Islet precursor cell (in vitro differentiated cells): ENCODE data around the gene ERCC6L.
A peak's percentile ranks its signal among the peaks of the same experiment; 100 is the strongest.

Experiments
- DNase-seq: peaks from one replicate; pipeline ENCODE4 v3.0.0-alpha.2; 2018

The ERCC6L gene, protein sequence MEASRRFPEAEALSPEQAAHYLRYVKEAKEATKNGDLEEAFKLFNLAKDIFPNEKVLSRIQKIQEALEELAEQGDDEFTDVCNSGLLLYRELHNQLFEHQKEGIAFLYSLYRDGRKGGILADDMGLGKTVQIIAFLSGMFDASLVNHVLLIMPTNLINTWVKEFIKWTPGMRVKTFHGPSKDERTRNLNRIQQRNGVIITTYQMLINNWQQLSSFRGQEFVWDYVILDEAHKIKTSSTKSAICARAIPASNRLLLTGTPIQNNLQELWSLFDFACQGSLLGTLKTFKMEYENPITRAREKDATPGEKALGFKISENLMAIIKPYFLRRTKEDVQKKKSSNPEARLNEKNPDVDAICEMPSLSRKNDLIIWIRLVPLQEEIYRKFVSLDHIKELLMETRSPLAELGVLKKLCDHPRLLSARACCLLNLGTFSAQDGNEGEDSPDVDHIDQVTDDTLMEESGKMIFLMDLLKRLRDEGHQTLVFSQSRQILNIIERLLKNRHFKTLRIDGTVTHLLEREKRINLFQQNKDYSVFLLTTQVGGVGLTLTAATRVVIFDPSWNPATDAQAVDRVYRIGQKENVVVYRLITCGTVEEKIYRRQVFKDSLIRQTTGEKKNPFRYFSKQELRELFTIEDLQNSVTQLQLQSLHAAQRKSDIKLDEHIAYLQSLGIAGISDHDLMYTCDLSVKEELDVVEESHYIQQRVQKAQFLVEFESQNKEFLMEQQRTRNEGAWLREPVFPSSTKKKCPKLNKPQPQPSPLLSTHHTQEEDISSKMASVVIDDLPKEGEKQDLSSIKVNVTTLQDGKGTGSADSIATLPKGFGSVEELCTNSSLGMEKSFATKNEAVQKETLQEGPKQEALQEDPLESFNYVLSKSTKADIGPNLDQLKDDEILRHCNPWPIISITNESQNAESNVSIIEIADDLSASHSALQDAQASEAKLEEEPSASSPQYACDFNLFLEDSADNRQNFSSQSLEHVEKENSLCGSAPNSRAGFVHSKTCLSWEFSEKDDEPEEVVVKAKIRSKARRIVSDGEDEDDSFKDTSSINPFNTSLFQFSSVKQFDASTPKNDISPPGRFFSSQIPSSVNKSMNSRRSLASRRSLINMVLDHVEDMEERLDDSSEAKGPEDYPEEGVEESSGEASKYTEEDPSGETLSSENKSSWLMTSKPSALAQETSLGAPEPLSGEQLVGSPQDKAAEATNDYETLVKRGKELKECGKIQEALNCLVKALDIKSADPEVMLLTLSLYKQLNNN

GRCh38 chrX:72238721-72239475 is at the start of gene ERCC6L:
TSS of gene ERCC6L (minus strand) at chrX:72239027. CDS start at chrX:72238911, 116 bp downstream.
- peak; percentile 95 for DNase-seq

GRCh38 chrX:72282302-72282701 is 43.5 kb upstream of the ERCC6L start:
- no peak for DNase-seq

DNA sequence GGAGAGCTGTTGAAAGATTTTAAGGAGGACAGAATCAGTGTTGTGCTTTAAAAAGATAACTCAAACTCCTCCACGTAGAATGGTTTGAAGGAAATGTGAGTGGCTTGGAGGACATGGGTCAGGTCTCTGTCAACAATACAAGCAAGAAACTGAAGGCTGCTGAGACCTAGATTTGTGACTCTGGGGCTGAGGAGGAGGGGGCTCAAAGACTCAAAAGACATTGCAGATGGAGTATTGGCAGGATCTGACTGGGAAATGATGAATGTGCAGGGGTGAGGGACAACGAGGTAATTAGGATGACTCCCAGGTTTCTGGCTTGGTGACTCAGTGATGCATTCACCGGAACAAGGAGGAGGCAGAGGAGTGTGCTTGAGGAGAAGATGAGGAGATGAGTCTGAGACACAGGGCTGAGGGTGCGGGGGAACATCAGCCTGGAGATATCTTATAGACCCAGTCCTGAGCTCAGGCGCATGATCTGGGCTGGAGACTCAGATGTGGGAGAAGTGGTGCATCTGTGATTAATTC is 41.6 kb upstream of the ERCC6L start:
- DNase-seq: peak; percentile 64

GRCh38 chrX:72276478-72276953 is 37.7 kb upstream of the ERCC6L start:
- DNase-seq: no peak

DNA sequence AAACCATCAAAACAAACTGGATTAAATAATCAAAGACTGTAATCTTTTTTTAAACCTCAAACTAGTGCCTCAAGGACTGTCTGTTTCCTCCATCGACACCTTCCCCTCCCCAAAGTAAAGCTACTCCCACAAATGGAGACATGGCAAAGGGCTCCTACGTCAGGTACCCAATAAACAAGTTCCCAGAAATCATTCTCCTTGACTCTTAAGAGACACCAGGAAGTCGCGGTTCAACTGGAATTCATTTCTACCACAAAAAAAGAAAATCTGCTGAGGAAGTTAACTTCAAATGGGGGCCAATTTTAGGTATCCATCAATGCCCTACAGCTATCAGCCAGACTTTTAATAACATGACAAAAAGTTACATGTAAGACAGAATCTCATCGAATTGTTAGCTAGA is 35.7 kb upstream of the ERCC6L start:
- DNase-seq: no peak

DNA sequence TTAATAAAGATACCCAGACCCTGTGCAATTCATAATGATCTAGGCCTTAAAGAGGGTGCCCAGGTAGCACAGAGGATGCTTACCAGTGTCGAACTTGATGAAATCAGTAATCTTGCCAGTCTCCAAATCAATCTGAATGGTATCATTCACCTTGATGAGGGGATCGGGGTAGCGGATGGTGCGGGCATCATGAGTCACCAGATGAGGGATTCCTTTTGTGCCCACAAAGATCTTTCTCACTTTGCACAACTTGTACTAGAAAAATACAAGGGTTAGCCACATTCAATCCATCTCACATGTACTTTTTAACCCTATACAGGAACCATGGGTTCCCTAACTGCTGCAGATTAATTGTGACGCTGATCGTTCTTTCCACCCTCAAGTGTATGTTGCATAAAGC is 34.9 kb upstream of the ERCC6L start:
- no peak for DNase-seq

DNA sequence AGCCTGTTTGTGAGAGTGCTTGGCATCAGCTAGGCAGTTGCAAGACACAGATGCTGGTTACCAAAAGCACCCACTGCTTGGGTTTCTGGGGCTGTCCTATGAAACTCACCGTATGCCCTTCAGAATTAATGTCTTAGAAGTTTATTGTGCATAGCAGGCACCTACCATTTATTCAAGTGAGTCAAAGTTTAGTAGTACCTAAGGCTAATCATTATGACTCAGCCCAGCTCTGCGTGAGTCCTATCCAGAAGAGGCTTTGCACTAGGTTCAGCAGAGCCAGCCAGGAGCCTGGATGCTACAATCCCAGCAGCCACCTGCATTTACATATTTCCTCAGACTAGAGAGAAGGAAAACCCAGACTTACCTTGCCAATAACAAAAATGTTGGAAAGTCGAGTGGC is 34.0 kb upstream of the ERCC6L start:
- no peak for DNase-seq

DNA sequence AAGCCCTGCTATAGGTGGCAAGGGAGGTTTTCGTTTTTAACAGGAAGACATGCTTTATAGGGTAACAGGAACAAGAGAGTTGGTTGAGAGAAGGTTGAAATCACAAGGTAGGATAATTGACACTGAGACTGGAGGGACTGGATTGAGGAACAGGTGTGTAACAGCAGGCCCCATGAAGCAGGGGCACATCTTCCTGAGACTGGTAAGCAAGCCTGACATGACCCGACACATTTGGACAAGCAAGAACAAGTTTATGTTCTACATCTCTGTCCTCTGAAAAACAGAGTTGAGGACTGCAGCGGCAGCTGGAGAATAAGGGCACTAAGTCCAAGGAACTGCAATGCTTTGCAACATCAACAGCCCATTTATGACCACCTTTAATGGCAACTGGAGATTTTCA is 33.0 kb upstream of the ERCC6L start:
- DNase-seq: no peak

GRCh38 chrX:72271091-72271788 is 32.4 kb upstream of the ERCC6L start:
- DNase-seq: no peak

- DNase-seq: no peak
Observed at GRCh38 chrX:72270316-72270866, 31.6 kb upstream of the ERCC6L start.

GRCh38 chrX:72269671-72270251 is 30.9 kb upstream of the ERCC6L start:
- no peak for DNase-seq

DNA sequence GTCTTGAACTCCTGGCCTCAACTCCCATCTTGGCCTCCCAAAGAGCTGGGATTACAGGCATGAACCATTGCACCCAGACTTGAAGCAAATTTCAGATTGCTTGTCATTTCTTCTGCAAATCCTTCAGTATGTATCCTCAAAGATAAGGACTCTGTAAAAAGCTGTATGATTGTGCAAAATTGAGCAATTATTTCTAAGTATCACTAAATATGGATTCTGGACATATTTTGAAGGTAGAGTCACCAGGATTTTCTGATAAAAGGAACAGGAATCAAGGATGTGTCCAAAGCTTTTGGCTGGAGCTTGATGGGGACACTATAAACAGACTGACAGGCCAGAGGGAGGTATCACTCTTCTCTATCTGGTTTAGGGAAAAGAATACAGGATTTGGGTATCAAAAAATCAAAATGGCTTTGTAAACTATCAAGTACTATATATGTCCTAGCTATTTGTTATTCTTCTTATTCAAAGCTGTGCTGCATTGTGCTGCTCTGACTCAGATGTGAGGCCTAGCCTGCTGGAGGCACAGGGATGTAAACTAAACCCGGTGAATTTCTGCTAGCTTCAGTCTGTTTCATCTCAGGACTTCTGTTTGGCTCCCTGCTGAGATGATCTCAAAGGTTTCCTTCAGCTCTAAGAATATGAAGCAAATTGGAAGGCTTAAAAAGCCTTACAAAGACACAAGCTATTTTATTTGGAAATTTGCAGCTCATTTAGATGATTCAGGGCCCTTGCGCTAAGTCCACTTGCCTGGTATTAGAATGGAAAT is 30.0 kb upstream of the ERCC6L start:
- DNase-seq: no peak

DNA sequence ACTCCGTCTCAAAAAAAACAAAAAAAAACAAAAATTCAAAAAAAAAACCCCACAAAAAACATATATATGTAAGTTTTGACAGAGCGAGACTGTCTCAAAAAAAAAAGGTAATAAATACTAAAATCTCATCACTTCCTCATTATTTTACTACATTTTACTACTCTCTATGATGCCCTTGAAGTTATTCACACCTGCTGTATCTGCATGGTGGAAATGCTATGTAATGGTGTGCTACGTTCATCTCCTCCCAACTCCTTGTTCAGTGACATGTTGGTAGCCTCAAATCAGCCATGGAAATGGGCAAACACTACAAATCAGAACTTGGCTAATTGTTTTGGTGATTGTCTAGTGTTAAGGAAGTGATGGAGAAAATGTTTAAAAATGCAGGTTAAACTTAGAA is 26.4 kb upstream of the ERCC6L start:
- no peak for DNase-seq

DNA sequence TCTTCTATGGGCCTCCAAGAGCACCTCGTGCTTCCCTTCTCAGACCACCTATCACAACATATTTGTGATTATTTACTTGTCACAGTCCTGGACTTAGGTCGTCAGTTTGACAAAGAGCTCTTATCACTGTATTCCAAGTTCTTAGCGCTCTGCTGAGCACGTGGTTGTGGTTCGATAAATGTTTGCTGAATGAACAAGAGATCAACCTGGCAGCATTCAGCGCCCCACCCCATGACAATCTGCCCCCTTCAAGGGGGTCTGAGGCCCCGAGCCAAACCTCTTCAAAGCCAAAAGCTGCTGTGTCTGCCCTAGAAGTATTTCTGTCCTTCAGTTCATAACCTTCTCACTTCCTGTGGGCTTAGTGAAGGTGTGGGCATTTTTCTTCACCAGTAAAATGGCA is 23.2 kb upstream of the ERCC6L start:
- no peak for DNase-seq

DNA sequence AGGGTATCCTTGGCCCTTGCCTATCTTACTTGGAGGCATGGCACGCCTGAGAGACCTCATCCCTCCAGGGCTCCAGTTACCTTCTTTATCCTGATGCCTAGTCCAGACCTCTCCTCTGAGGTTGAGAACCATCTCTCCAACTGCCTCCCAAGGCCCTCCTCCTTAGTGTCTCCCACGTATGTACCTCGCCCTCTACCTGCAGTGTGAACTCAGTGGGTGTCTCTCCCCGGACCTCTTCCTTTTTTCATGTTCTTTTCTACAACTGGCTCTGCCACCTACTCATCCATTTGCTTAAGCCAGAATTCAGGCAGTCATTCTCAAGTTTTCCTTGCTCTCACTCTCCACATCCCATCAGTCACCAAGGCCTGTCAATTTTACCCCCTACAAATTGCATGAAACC is 21.6 kb upstream of the ERCC6L start:
- no peak for DNase-seq

DNA sequence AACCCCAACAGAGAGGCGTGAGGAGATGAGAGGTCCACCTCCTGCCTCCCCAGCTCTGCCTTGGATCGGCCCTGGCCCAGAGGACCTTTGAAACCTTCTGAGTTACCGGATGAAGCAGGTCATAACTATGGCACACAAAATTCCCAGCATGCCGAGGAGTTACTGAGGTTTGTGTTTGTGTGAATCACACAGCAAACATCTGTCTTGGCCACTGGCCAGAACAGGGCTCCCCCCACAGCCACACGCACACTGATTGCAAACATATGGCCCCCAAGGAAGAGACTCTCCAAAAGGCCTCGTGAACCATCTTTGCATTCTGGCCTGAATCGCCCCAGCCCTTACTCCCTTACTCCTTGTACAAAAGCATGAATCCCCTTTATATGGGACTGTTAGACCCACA is 19.3 kb upstream of the ERCC6L start:
- DNase-seq: peak; percentile 57

GRCh38 chrX:72255864-72256263 is 17.0 kb upstream of the ERCC6L start:
- DNase-seq: no peak

- DNase-seq: peak; percentile 62
Observed at GRCh38 chrX:72255445-72255844, 16.6 kb upstream of the ERCC6L start.

GRCh38 chrX:72254816-72255215 is 16.0 kb upstream of the ERCC6L start:
- no peak for DNase-seq

DNA sequence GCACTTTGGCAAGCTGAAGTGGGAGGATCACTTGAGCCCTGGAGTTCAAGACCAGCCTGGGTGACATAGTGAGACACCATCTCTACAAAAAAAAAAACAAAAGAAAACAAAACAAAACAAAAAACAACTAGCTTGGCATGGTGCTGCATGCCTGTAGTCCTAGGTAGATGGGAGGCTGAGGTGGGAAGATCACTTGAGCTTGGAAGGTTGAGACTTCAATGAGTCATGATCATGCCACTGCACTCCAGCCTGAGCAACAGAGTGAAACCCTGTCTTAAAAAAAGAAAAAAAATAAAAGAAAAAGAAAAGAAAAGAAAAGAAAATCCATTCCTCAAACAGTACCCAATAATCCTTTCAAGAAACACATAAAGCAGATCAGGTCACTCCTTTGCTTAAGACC is 14.9 kb upstream of the ERCC6L start:
- no peak for DNase-seq
